Measurements from ENCODE around the gene POU2AF2. TPM values are rescaled to one million over a fixed set of nuclear protein-coding genes. Genes with fewer than 3 reads are reported as not detected.
"Not testable (repeated sequence)": the region's sequence is repeated elsewhere in the genome, so short reads cannot be mapped to it uniquely, and the experiment has no call there.

Gene POU2AF2, protein sequence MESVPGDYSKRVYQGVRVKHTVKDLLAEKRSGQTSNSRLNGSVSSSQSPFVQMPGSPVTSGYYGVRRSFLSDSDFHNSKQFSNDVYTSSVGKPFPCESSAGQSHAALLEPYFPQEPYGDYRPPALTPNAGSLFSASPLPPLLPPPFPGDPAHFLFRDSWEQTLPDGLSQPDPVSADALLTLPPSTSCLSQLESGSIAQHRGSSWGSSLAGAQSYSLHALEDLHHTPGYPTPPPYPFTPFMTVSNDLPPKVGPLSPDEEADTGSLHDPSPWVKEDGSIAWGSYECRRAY
- polyA plus RNA-seq (ENCODE audit: insufficient read length in 4 of 4) = not detected

DNA sequence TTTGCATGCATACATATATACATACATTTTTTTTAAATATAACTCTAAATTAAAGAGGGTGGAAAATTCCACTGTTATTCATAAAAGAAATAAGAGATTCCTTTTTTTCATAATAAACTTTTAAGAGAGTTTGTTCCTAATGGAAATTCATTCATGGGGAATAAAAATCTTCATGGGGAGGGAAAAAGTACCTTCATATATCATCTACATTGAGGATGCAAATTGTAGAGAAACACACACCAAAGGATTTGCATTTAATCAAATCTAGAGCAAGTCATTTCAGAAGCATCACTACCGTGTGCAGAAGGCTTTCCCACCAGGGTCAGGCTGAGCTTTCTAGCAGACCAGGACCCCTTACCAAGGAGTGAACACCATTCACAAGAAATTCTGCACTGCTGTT is at the start of gene POU2AF2:
Gene POU2AF2, plus strand, starts transcription at position 301 of the 400 bp plus-strand sequence. CDS start 129 bp downstream, outside the sequence.
- DNase-seq (ENCODE audit: low read depth in 4 of 4, low spot score in 3 of 4) = no peak

- no peak for DNase-seq (ENCODE audit: low read depth in 4 of 4, low spot score in 3 of 4)
These were observed 45.5 kb upstream of the POU2AF2 start for GRCh38 chr11:111200010-111200534.

- no peak for DNase-seq (ENCODE audit: low read depth in 4 of 4, low spot score in 3 of 4)
These were observed 41.3 kb upstream of the POU2AF2 start for GRCh38 chr11:111204211-111204610.

- no peak for DNase-seq (ENCODE audit: low read depth in 4 of 4, low spot score in 3 of 4)
These were observed 39.7 kb upstream of the POU2AF2 start for GRCh38 chr11:111205632-111206385.

DNA sequence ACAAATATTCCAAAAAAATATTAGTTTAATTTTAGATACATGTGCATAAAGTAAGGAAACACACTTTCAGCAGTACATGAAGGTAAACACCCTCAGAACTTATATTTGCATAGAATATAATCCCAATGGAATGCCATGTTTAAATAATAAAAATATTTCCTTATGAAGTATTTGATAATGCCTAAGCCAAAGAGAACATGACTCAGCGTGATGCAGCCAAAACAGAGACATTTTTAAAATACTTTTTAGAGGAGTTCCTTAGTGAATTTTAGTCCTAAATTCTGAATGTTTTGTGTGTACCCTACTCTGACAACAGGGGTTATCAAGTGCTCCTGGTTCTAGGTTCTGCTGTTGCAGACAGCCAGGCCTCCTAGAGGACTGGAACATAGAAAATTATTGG is 39.1 kb upstream of the POU2AF2 start:
- no peak for DNase-seq (ENCODE audit: low read depth in 4 of 4, low spot score in 3 of 4)

DNA sequence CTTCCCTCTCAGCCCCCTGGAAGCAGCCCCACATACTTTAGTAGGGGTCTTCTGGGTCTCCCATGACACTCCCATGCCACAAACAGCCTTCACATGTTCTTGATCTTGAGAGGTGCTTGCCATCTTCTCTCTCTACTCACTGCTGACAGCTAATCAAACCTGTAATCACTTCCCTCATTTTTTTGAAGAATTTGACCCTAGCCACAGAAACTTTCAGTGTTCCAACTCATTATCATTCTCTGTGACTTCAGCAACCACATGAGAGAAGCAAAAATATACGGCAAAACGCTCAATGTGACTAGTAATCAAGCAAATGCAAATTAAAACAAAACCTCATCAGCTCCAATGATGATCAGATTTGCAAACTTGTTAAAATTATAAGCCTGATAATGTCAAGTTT is 38.3 kb upstream of the POU2AF2 start:
- no peak for DNase-seq (ENCODE audit: low read depth in 4 of 4, low spot score in 3 of 4)

DNA sequence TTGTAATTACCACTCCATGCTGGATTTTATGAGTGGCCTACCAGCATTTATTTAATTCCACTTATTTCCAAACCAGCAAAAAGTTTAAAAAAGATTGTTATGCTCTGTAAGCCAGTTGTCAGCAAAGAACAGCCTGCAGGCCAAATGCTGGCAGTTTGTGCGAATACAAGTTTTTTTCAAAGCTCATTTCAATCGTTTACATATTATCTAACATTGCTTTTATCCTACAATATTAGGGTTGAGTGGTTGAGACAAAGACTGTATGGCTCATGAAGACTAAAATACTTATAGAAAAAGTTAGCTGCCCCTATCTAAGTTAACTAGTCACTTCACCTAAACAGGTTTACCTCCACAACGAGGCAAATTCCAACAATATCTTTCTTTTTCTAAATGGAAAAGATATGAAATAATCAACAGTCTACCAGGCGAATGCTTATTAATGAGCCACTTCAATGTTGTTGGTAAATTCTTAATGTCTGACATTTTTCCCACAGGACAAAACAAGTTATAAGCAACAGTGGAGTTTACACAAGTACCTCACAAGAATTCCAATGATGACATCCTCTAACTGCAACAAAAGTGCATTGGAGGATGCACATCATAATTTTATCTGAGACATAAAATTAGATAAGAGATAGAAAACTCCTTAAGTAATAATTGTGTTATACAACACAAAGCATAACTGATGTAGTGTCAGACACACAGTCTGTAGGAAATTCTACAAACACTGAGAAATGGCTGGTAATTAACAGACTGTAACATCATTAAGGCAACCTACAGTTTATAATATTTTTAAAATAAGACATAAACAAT is 35.8 kb upstream of the POU2AF2 start:
- no peak for DNase-seq (ENCODE audit: low read depth in 4 of 4, low spot score in 3 of 4)

DNA sequence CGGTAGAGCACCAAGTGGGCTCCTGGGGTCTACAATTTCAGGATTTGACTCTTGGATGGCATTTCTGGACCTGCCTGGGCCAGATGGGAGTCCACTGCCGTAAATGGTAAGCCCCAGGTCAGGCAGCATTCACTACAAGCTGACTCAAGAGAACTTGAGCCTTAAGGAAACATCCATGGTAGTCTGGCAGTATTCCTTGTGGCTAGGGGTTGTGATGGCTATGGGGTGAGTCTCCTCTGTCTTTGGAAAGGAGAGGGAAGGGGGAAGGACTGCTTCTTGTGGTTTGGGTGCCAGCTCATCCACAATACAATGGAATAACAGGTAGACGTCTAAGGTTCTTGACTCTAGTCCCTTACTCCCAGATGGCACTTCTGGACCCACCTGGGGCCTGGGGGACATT is 32.3 kb upstream of the POU2AF2 start:
- DNase-seq (ENCODE audit: low read depth in 4 of 4, low spot score in 3 of 4) = no peak

- DNase-seq (ENCODE audit: low read depth in 4 of 4, low spot score in 3 of 4) = no peak
These were observed 24.8 kb upstream of the POU2AF2 start for GRCh38 chr11:111220721-111221120.

DNA sequence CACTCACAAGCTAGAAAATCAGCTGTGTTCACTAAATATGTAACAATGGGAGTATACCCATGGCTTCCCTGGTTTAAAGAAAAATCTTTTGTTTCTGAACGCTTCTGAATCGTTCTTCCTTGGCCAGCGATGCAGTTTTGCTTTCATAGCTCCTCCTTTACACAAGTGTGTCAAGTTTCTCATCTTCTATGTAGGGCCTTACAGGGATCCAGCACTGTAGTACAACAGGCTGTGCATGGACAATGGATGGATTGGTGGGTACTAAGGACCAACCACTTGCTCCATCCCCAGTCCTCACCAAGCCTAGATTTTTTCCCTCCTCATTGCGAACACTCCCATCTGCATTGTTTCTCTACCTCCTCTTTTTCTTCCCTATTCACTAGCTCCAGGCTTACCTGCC is 24.3 kb upstream of the POU2AF2 start:
- no peak for DNase-seq (ENCODE audit: low read depth in 4 of 4, low spot score in 3 of 4)

DNA sequence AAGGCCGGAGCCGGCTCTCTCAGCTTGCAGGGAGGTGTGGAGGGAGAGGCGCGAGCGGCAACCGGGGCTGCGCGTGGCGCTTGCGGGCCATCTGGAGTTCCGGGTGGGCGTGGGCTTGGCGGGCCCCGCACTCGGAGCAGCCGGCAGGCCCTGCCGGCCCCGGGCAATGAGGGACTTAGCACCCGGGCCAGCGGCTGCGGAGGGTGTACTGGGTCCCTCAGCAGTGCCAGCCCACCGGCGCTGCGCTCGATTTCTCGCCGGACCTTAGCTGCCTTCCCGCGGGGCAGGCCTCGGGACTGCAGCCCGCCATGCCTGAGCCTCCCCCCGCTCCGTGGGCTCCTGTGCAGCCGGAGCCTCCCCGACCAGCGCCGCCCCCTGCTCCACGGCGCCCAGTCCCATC is 23.6 kb upstream of the POU2AF2 start:
- not testable (repeated sequence) for DNase-seq (ENCODE audit: low read depth in 4 of 4, low spot score in 3 of 4)

- DNase-seq (ENCODE audit: low read depth in 4 of 4, low spot score in 3 of 4) = not testable (repeated sequence)
These were observed 22.6 kb upstream of the POU2AF2 start for GRCh38 chr11:111222821-111223455.

- no peak for DNase-seq (ENCODE audit: low read depth in 4 of 4, low spot score in 3 of 4)
These were observed 19.6 kb upstream of the POU2AF2 start for GRCh38 chr11:111225881-111226280.

- no peak for DNase-seq (ENCODE audit: low read depth in 4 of 4, low spot score in 3 of 4)
These were observed 15.9 kb upstream of the POU2AF2 start for GRCh38 chr11:111229604-111230003.

DNA sequence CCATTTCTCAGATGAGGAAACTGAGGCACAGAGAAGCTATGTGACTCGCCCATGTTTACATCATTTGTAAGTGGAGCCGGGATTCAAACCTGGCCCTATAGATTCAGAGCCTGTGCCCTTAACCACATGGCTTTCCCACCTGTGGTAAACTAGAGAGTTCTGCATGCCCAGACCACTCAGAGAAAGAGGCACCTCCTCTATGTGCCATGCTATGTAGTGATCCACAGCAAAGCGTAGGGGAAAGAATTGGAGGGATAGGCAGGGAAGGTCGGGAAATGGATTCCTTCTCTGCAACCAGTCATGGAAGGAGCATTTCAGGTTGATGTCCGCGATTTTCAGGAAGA is 15.4 kb upstream of the POU2AF2 start:
- no peak for DNase-seq (ENCODE audit: low read depth in 4 of 4, low spot score in 3 of 4)

GRCh38 chr11:111231836-111232235 is 13.7 kb upstream of the POU2AF2 start:
- DNase-seq (ENCODE audit: low read depth in 4 of 4, low spot score in 3 of 4) = no peak

DNA sequence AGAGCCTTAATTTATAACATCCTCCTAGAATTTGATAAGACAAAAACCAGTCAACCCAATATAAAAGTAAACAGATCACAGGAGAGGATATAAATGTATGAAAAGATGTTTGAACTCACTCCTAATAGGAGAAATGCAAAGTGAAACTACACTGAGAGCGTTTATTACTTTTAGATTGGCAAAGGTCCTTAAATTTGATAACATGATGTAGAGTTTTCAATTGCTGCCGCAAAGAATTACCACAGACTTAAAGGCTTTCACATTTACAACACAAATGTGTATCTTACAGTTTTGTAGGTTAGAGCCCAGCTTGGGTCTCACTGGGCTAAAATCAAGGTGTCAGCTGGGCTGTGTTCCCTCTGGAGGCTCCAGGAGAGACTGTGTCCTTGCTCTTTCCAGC is 9.1 kb upstream of the POU2AF2 start:
- no peak for DNase-seq (ENCODE audit: low read depth in 4 of 4, low spot score in 3 of 4)

DNA sequence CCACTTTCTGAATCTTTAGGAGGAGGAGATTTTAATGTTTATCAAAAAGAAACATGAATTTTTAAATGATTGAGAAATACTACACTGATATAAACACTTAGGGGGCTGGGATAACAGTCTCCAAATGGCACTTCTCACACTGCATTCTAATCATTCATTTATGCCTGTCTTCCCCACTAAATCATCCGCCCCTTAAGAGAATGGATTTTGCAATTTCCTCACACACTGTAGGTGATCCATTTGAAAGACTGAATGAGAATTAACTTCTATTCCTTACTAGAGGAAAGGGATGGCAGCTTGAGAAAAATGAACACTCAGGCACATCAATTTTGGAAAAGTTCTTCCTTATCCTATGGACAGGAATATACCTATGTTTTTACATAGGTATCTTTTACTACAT is 7.6 kb upstream of the POU2AF2 start:
- DNase-seq (ENCODE audit: low read depth in 4 of 4, low spot score in 3 of 4) = no peak

GRCh38 chr11:111246956-111247355 is 1.4 kb downstream of the POU2AF2 start:
- DNase-seq (ENCODE audit: low read depth in 4 of 4, low spot score in 3 of 4) = no peak

DNA sequence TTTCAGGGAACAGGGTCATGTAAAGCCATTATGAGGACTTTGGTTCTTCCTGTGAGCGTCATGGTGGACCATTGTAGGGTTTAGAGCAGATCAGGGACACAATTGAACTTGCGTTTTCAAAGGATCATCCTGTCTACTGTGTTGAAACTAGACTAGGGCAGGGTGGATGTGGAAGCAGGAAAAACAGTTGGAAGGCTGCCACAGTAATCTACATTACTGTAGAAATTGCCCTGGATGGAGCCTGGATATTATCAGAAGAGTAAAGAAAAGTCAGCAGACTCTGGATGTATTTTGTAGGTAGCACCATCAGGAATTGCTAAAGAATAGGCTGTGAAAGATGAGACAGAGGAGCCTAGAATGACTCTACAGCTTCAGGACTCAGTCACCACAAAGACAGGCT is 5.4 kb downstream of the POU2AF2 start:
- DNase-seq (ENCODE audit: low read depth in 4 of 4, low spot score in 3 of 4) = no peak

GRCh38 chr11:111253131-111253530 is 7.6 kb downstream of the POU2AF2 start:
- no peak for DNase-seq (ENCODE audit: low read depth in 4 of 4, low spot score in 3 of 4)
